ENCODE data around the gene ADCY4.
"Not testable (repeated sequence)": the region's sequence is repeated elsewhere in the genome, so short reads cannot be mapped to it uniquely, and the experiment has no call there.

Gene ADCY4

DNA sequence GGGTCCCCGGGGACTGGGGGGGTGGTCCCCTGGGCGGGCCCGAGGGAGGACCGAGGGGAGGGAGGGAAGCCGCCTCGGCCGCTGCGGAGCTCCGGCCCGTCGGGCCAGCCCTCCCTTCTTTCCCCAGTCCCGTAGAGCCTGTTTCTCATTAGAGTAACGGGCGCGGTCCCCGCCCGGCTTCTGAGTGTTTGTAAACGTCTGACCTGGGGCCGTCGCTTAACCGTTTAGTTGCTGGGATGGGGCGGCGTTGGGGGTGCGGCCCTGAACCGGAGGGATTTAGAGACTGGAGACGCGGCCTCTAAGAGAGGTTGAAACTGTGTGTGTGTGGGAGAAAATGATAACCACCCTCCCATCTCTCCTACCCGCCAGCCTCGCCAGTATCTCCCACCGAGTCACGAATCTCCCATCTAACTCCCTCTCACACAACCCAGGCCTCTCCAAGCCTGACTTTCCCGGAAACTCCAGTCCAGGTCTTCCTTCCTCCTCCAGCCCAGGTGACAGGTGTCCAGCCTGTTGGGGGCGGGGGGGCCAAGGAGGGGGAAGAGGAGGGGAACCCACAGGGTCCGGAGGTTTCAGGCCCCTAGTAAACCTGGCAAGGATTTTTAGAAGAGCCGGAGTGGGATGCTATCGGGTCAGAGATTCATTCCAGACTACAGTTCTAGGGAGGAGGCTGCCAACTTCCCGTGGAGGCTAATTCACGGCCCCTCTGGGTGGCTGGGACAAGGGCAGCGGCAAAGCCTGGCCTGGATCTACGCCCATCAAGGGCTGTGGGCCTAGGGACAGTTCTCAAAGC is 32.0 kb upstream of the ADCY4 start:
- no peak for DNase-seq (ENCODE audit: low read depth)

DNA sequence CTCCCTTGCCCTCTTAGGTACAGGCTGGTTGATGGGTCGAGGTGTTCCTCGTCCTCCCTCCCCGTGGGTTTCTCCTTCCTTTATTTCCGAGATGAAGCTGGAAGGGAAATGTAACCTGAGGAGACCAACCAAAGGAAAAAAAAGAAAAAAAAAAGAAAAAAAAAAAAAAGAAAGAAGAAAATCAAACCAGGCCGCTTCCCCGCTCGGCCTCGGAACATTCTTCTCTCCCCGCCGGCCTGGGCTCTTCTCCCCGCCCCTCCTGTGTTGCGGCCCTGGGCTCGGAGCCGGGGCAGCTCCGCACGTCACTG is 31.5 kb upstream of the ADCY4 start:
- DNase-seq (ENCODE audit: low read depth): no peak

DNA sequence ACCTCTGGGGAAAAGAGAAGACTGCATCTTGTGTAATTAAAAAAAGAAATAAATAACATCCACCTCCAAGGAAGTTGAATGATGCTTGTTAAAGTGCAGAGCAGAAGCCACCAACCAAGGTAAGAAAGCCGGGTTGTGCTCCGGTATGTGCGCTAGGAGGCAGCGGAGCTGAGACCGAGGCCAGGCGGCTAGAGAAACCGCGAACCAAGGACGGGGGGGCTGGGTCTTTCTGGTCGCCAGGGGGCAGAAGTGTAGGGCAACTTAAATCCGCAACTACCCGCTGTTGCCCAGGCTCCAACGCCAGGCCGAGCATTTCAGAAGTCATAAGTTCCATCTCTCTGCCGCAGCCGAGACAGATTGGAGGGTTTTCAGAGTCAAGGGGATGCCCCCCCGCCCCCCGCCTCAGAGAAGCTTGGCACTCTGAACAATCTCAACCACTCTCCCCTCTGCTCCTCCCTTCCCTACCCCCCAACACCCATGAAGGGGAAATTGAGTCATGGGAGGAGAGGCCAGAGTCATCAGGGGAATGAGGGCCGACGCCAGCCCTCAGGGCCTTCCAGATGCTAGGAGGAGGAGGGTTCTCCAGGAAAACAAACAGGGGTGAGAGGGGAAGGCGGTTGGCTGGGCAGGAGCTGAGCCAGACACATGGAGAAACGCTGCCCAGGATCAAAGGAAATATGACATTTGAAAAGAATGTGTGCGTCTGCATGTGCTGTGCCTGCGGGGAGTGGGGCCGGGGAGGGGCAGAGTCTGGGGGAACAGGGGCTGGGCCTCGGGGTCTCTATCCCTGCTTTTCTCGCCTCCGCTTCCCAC is 30.9 kb upstream of the ADCY4 start:
- peak; percentile 50 for DNase-seq (ENCODE audit: low read depth)

DNA sequence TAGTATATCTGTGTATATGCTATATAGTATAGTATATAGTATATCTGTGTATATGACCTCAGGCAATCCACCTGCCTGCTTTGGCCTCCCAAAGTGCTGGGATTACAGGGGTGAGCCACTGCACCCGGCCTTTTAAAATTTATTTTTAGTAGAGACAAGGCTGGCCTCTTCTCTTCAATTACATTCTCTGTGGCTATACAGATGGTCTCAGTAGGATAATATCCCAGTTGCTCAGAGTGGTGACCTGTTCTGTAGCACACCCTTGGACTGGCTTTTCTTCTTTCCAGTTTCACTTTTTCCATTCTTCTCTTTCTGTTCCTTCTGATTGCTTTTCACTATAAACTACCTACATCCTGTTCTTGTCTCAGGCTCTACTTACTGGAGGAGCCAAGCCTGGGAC is 30.0 kb upstream of the ADCY4 start:
- no peak for DNase-seq (ENCODE audit: low read depth)

DNA sequence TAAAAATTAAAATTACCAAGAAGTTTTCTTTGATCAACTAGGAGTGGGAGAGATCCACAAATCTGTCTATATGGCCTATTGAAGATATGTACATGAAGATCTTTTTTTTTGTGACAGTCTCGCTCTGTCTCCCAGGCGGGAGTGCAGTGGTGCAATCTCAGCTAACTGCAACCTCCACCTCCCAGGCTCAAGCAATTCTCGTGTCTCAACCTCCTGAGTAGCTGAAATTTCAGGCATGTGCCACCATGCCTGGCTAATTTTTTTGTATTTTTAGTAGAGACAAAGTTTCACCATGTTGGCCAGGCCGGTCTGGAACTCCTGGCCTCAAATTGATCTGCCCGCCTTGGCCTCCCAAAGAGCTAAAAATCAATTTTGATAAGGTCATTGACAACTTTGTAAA is 28.5 kb upstream of the ADCY4 start:
- no peak for DNase-seq (ENCODE audit: low read depth)

DNA sequence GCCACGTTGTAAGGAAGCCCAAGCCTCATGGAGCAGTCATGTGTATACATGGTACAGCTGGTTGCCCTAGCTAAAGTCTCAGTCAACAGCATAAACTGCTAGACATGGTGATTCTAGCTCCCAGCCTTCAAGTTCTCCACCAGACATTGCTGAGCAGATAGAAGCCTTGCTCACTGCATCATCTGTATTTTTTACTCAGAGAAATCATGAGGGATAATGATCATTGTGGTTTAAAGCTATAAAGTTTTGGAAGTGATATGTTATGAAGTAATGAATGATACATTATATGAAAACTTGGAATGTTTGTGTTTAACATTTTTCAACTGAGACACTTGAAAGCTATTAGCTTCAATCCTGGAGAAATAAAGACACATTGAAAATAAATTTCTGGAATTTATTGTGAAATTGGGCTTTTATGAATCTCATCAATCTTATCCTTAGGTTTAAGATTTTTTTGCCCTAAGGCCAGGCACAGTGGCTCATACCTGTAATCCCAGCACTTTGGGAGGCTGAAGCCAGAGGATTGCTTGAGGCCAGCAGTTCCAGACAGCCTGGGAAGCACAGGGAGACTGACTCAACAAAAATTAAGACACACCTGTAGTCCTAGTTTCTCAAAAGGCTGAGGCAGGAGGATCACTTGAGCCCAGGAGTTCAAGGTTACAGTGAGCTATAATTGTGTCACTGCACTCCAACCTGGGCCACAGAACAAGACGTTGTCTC is 27.5 kb upstream of the ADCY4 start:
- DNase-seq (ENCODE audit: low read depth): no peak

DNA sequence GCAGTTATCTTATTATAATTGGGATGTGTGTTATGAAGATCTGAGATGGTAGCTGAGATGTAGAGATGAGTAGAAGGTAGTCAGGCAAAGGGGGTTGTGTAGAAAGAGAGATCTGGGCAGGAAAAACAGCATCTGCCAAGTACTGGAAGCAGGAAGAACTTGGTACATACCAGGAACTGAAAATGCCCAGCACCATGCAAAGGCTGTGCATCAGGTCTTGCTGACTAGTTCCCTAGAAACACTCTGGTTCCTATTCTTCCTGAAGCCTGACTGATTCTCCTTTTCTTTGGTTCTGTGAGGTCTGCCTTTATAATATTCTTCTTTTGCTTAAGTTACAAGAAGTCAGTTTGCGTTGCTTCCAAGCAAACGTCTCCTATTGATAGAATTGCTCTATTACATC is 26.5 kb upstream of the ADCY4 start:
- DNase-seq (ENCODE audit: low read depth): no peak

DNA sequence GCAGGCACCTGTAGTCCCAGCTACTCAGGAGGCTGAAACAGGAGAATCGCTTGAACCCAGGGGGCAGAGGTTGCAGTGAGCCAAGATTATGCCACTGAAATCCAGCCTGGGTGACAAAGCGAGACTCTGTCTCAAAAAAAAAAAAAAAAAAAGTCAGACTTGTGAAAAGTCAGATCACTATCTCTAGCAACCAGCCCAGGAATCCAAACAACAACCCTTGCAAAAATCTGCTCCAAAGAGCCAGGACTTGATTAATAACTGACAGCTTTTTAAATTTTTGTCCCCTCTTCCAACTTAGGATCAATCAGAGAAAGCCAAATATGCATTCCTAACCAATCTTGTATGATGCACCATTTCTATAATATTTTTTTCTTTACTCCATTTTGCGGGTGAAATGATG is 25.4 kb upstream of the ADCY4 start:
- no peak for DNase-seq (ENCODE audit: low read depth)

DNA sequence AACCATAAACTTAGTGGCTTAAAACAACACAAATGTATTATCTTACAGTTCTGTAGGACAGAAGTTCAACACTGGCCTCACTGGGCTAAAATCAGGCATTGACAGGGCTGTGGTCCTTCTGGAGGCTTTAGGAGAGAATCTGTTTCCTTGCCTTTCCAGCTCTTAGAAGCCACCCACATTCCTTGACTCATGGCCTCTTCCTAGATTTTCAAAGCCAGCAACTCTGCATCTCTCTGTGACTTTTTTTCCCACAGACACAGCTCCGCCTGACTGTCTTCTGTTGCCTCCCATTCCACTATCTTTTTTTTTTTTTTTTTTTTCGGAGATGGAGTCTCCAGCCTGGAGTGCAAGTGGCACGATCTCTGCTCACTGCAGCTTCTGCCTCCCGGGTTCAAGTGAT is 21.3 kb upstream of the ADCY4 start:
- no peak for DNase-seq (ENCODE audit: low read depth)

DNA sequence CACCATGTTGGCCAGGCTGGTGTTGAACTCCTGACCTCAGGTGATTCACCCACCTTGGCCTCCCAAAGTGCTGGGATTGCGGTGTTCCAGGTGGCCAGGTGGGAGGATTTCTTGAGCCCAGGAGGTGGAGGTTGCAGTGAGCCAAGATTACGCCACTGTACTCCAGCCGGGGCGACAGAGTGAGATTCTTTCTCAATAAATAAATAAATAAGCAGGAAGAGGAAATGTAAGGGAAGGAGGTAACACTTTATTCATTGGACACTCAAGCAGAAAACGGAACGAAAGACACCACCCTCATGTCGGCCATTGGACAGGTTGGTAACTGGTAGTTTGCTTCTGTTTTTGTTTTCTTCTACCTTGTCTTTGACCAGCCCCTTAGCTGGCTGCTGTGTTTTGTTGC is 20.1 kb upstream of the ADCY4 start:
- no peak for DNase-seq (ENCODE audit: low read depth)

DNA sequence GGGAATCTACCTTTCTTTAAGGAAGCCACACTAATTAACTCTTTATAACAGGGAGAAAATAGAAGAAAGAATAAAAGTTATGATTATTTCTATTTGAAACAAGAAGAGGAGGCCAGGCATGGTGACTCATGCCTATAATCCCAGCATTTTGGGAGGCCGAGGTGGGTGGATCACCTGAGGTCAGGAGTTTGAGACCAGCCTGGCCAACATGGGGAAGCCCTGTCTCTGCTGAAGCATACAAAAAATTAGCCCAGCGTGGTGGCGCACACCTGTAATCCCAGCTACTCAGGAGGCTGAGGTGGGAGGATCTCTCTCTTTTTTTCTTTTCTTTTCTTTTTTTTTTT is 19.6 kb upstream of the ADCY4 start:
- not testable (repeated sequence) for DNase-seq (ENCODE audit: low read depth)

DNA sequence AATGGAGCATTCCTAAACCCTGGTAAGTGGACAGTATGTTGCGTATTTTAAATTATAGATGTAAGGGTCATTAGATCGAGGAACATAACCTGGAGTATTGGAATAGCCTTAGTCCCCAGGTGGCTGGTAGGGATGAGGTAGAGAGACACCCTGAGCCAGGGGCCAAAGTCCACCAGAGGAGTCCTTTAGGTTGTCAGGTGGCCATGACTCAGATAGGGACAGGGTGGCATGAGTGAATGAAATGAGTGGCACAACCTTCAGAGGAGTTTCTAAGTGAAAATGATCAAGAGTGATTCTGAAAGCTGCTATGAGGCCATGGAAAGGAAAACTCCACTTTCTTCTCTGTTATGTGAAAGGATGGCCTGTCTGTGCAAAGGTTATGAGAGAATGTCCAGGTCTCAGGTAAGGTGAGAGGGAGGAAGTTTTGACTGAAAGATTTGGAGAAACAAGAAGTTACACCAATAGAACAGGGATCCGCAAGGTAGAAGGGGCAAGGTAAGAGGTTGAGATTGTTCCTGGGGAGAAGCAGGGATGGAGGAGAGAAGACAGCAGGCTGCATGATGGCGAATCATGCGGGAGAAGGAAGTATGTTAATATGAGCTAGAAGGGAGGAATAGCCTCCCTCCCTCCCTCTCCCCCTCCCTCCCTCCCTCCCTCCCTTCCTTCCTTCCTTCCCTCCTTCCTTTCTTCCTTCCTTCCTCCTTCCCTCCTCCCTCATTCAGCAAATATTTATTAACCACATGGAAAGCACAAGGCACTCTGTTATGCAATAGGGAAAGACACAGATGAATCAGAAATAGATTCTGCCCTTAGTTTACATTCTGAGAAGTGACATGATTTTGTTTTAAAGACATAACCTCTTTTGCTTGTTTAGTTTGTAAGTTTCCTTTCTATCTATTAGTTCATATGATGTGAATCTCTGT is 18.9 kb upstream of the ADCY4 start:
- DNase-seq (ENCODE audit: low read depth): no peak

DNA sequence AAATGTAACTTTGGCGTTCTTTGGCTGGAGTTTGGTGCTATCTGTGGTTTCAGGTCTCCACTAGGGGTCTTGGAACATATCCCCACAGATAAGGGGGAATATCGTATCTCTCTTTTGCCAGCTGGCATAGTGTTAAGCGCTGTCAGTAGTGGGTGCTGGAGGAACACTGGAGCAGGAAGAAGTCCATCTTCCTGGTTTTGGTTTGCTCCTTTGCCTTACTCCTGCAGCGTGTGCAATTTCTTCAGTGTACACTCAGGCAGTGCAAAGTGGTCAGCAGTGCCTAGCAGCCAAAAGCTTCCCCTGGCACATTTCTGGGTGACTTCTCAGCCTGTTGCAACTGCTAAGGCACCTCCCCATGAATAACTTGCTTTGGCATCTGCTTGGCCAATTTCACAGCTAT is 16.6 kb upstream of the ADCY4 start:
- DNase-seq (ENCODE audit: low read depth): no peak

DNA sequence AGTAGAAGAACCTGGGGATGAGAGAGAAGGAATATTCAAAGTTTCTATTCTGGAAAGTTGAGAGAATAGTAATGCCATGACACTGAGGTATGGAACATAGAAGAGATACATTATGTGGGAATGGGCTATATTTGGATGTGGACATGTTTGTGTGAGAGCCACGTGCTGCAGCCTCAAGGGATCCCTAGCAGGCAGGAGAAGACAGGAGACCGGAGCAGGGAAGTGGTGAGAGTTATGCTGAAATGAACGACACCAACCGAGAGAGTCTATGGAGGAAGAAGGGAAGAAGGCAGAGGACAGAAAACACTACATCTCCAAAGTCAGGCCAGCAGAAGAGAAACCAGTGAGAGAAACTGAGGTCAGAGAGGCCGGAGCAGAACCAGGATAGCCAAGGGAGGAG is 14.9 kb upstream of the ADCY4 start:
- no peak for DNase-seq (ENCODE audit: low read depth)

DNA sequence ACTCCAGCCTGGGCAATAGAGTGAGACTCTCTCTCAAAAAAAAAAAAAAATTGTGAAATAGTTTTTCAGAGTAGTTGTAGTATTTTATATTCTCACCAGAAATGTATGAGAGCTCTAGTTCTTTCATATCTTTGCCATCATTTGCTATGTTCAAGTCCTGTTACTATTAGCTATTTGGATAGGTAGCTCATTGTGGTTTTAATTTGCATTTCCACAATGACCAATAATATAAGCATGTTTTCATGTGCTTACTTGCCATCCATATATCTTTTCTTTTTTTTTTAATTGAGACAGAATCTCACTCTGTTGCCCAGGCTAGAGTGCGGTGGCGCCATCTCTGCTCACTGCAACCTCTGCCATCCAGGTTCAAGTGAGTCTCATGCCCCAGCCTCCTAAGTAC is 13.3 kb upstream of the ADCY4 start:
- no peak for DNase-seq (ENCODE audit: low read depth)

DNA sequence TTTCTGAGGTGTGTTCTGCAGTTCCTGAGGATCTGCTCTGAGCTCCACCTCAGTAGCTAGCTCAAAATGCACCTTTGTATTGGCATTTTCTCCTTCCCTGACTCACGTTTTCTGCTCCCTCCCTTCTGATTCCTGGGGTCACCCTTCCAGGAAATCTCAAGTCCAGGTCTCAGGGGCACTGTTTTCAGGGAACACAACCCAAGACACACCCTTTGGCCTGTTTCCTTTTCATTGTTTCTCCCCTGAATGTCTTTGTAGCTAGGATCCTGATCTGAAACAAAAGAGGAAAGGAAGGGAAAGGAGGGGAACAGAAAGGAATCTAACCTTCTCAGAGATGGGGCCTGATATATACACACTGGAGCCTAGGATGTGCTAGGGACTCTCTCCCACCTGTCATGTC is 12.3 kb upstream of the ADCY4 start:
- DNase-seq (ENCODE audit: low read depth): no peak

DNA sequence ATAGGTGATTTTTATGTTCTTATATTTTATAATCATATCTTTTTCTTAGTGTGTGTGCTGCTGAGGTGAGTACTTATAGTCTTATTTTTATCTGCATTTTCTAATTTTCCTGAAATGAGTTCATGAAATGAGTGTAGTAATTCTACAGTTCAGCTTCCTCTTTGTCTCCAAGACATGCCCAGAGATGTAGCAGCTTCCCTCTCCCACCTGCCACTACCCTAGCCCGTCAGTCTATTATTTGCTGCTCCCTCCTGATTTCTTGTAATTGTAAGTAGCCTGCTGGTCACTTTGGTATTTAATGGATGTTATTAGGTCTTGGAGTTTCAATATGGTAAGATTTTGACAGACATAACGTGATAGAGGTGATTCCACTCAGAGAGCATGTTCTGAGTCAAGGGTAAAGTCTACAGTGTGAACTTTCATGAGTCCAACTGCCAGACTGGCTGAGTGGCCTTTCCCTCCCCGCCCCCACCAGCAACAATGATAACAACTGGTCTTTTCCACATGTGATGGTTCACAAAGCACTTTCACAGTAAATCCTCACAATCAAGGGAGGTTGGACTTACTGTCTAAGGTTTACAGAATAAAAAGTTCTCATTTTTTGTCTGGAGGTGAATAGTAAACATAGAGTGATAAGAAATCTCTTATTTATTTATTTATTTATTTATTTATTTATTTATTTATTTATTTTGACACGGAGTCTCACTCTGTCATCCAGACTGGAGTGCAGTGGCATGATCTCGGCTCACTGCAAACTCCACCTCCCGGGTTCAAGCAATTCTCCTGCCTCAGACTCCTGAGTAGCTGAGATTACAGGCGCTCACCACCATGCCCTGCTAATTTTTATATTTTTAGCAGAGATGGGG is 9.2 kb upstream of the ADCY4 start:
- no peak for DNase-seq (ENCODE audit: low read depth)

DNA sequence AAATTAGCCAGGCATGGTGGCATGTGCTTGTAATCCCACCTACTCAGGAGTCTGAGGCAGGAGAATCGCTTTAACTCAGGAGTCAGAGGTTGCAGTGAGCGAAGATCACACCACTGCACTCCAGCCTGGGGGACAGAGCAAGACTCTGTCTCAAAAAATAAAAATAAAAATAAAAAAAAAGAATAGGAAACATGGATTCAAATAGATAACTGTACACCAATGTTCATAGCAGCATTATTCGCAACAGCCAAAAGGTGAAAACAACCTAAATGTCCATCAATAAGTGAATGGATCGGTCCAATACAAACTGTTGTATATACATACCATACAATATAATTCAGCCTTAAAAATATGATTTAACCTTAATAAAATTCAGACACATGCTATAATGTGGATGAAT is 8.0 kb upstream of the ADCY4 start:
- DNase-seq (ENCODE audit: low read depth): no peak

DNA sequence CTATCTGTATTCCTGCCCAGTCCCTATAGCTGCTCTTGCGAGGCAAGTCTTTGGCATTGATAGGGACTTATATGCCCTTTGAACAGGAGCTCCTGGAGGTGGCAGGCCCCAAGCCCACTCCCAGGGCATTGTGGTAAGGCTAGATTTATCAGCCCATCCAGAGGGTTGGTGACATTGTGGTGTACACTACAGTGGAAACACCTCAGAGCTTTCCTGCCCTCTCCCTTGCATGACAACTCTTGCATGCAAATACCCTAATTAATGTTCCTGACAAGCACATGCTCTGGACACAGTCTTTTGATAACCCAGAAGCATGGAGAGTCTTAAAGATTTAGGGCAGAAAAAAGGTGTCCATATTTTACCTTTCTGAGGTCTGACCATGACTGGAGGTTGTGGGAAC is 5.7 kb upstream of the ADCY4 start:
- DNase-seq (ENCODE audit: low read depth): no peak

DNA sequence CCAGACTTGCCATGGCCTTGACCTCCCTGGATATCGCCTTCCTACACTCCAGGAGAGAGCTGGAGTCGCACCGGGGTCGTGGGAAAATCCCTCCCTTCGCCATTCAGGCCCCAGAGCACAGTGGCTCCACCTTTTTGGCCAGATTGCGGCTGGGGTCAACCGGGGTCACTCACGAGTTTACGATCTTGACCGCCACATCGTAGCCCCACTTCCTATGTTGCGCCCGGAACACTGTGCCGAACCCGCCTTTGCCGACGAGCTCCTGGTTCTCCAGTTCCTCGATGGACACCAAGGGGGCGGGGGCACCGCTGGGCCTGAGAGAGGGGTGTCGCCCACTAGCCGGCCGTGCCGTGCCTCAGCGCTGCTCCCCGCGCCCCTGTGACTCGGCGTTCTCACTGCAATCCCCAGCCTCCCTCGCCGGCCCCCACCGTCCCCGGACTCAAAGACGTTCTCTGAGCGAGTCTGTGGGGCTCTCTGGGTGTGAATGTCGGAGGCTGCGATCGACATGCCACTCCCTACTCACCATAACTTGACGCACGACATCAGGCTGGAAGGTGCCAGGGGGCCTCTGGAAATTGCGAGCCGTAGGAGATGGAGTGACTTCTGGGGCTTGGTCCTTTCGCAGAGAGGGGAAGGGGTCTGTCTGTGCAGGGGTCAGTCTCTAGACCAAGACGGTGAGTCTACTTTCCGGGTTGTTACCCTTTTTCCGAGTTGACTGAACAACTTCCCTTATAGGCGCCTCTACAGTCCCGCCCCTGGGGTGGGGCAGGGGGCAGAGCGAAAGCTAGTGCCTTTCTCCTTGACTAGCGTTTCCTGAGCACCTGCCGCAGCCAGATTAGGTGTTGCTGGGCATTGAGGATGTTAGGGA is 4.6 kb upstream of the ADCY4 start, which contains the start of gene RIPK3:
Gene RIPK3, minus strand, starts transcription at position 708 of the 868 bp plus-strand sequence. Its CDS starts 165 bp downstream, at position 543.
- DNase-seq (ENCODE audit: low read depth): peak; percentile 61
